Endothelial cell of hepatic sinusoid (primary cell): Measurements from ENCODE around the gene FOXC1.

Source experiments
- in situ Hi-C: cut with HindIII; loops from 2 replicates; pipeline ENCODE4 v1.10.0; 2017; ENCODE audit warnings: low sequenced_read_pairs

Gene FOXC1

DNA sequence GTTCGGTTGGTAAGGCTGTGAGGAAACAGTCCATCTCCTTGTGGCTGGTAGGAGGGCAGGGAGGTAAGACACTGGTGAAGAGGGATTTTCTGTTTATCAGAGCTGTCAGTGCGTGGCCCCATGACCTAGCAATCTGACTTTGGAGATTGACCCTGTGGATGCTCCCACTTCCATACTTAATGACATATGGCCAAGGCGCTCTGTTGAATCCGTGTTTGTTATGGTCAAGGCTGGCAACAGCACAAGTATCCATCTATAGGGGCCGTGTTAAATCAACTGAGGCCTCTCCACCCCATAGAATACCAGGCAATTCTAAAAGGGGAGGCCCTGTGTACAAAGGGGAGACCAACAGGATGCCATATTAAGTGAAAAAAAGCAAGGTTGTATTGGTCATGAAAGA, 25.6 kb upstream of the FOXC1 start:
- in situ Hi-C loops = no loop called here

DNA sequence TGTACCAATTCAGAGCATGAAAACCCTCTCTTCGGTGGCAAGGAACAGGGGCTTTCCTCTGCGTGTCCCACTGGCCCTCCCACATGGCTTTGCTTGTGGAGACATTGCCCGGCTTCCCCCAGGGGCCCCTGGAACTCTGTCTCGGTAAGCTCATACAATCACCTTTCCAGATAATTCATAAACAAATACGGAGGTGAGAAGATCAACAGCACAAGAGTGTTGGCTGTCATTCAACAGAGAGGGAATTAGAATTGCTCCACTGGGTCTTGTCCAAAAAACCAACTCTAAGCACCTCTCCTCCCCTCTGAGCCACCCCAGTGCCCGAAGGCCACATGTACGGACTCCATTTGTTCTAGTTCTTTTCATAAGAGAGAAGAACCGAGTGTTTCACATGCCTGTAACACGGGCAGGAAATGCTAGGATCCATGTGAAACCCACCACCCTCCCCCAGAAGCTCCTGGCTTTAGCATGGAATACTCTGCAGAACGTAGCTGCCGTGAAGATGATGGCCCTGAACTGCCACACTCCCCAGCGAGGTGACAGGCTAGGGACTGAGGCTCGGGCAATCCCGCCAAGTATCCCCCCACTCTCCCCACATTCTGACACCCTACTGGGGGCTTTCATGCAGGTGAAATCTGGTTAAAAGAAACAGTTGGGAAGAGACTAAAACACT, 24.6 kb upstream of the FOXC1 start:
- in situ Hi-C loops = no loop called here

DNA sequence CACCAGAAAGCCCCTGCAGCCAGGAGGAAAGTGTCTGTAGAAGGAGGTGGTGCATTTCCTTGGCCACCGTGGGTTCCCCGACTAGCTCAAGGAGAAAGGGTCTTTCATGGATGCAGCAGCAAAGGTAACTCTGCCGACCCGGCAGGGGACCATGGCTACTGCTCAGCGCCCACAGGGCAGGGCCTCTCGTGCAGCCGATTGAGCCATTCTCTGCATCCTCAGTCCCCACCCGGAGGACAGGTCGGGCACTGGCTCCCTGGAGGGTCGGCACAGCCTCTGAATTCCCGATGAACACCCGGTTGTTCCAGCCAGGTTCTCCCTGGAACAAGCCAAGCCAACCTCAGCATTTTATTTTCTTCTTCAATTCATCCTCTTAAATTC, 24.1 kb upstream of the FOXC1 start:
- in situ Hi-C loops = no loop called here

DNA sequence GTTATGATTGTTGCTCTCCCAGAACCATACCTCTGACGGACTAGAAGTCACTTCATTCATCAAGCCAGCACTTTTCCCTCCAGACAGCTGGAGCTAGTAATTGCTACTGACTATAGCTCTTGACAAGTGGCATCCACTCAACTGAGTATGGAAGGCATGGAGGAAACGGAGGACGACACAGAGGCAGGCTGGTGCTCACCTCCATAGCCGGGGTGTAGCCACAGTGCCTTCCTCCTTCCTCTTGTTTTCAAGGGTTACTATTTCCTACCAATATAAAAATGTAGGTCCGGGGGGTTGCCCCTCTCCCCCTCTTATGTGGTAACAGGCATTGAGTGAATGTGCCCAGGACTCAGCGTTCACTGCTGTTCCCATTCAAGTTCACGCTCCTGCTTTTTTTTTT, 23.5 kb upstream of the FOXC1 start:
- in situ Hi-C loops = no loop called here

DNA sequence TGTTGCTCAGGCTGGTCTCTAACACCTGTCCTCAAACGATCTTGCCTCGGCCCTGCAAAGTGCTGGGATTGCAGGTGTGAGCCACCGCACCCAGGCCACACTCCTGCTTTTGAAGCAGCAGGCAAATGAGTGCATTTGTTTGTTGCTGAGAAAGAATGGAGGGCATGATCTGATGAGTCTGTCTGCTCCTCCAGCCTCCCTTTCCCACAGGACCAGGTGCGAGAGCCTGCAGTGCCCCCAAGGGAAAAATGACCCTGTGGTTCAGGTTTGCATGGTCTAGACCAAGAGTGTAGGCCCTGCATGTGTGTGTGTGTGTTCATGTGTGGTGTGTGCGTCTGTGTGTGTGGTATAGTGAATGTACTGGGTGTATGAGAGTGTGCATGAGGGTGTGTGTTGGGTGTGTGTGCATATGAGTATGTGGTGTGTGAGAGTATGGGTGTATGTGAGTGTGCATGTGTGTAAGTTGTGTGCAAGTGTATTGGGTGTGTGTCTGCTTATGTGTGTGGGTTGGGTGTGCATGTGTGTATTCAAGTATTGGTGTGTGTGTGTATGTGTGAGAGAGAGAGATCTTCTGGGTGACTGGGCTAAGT, 22.8 kb upstream of the FOXC1 start:
- in situ Hi-C loops = no loop called here

DNA sequence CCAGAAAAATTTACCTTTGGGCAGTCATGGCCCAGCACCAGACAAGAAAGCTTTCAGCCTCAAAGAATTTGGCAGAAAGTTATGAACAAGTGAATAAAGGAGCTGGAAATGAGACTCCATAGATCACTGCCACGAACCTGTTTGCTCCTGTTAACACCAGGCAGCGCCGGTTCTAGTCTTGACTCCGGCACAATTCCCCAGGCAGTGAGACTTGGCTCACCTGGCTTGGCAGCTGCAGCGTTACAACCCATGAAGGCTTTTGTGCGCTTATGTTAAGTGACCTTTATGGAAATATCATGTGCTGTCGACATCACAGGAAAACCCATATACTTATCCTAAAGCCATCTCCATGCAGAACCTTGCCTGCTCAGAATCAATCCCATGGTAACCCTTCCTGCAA, 22.2 kb upstream of the FOXC1 start:
- in situ Hi-C loops = no loop called here

DNA sequence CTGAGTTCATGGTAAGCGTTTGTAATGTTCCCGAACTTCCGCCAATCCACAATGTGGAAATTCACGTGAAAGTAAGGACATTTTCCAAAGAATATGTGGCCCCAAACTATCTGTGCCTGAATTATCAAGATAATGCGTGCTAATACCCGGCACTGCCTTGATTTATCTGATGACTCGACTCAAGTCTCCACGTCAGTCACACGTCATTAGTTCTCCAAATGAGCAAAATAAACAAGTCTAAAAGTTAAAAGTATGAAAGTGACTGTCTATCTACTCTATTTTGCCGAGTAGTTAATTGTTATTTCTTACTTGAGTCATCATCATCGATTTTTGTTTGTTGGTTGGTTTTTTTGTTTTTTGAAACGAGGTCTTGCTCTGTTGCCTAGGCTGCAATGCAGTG, 21.7 kb upstream of the FOXC1 start:
- in situ Hi-C loops = no loop called here

DNA sequence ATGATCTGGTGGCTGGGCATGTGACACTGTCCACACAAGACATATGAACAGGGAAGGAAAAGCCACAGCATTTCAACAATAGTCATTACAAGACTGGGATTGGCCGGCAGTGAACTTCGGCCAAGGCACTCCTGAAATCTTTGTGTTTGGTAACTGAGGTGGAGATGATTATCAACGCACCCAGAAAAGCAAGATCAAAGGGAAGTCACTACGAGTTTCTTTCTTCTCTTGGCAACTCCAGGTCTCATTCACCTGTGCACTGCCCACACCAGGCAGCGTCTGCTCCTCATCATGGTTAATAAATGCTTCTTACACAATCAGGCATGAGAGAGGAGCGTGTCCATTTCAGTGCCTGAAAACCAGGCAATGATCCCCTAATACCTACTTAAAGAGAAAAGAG, 20.5 kb upstream of the FOXC1 start:
- in situ Hi-C loops = no loop called here

DNA sequence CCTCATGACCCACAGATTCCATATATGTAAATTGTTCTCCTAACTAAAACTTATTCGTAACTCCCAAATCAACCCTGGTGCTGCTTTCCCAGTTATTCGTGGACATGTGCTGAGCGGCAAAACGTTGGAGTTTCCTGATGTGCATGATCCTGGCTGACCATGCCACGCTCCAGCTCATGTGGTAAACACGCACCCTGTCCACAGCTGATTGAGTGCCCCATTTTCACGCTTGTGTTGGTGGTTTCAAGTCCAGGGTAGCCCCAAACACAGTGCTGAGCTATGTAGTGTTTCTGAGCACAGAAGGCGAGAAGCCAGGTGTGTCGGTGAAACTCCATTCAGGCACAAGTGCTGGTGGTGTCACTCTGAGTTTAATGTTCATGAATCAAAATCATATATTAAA, 19.1 kb upstream of the FOXC1 start:
- in situ Hi-C loops = no loop called here

DNA sequence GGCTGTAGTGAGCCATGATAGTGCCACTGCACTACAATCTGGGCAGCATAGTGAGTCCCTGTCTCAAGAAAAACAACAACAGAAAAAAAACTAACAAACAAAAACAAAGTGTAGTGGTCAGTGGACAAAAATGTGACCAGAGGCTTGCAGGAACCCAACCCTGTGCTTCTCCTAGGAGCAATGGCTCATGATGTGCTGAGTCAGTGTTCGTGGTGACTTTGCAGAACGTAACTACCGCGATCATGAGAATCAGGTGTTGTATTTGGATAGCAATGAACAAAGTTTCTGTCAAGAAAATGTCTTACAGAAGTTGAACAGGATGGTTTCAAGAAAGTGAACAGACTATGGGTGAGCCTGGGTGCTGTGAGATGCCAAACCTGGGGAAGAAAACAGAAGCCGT, 18.5 kb upstream of the FOXC1 start:
- in situ Hi-C loops = no loop called here

DNA sequence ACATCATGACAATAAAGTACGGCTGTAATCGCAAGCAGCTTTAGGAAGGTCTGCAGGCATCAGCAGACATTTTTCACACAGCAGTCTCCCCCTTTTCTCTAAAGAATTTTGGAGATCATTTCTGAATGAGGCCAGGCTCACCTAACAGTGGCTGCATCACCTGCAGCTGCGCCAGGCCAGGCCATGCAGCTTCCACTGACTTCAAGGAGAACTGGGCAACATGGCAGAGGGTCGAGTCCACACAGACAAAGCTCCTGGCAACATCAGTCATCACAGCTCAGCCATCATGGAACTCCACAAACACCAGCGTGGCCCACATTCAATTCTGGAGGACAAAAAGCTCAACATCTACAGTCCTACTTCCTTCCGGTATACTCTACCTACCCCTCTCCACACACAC, 17.8 kb upstream of the FOXC1 start:
- in situ Hi-C loops = no loop called here

DNA sequence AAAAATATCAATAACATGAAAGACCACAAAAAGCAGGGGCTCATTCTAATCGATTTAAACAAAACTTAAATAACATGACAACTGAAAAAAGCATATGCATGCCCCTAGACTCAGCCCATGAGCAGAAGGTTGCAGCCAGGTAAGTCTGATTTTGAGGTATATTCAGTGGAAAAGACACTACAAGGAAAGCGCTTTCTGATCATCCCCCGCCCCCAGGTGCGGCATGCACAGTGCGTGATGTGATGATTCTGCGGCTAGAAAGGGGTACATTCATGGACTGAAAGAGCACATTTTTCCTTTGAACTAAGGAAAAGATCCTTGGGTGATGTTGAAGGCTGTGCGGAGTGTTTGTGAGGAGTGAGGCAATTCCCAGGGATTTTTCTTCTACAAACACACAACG, 16.9 kb upstream of the FOXC1 start:
- in situ Hi-C loops = no loop called here

DNA sequence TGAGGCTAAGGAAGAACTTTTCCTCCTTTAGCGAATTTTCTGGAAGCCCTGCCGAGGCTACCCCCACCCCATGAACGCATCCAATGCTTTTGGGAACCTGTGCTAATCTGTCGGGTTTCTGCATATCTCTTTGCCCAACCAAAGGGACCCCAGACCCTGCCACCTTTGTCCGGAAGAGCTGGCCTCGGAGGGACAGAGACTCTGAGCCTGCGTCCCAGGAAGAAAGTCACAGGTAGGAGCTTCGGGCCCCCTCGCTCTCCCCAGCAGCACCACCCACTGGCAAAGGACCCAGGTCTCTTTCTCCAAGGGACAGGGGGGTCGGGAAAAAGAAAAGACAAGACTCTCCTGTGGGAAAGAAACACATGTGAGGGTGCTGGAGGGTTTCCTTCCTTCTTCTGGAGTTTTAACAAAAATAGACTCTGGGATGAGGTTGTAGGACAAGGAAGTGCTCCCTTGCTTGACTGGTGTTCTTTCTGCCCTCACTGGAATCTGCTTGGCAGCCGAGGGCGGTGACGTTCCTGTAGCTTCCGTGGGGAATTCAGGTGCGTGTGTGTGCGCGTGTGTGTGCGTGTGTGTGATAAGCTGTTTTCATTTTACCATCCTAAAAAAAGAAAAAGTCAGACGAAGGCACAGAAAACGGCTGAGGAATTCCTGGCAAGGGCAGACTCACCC, 16.3 kb upstream of the FOXC1 start:
- in situ Hi-C loops = no loop called here

DNA sequence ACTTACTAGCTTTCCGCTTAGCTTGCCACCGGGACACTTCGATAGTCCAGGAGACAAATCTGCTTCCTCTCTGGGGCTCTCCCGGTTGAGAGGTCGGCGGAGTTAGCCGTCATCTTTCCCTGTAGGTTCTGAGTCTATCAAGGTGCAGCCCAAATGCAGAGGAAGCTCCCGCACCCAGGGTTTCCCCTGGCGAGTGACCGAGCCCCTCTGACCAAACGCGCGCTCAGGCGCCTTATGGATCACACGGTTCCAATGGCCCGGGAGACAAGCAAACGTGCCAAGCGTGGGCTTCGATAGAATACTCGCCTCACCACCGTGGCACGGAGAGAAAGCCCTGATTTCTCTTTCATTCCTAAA, 15.8 kb upstream of the FOXC1 start:
- in situ Hi-C loops = no loop called here

DNA sequence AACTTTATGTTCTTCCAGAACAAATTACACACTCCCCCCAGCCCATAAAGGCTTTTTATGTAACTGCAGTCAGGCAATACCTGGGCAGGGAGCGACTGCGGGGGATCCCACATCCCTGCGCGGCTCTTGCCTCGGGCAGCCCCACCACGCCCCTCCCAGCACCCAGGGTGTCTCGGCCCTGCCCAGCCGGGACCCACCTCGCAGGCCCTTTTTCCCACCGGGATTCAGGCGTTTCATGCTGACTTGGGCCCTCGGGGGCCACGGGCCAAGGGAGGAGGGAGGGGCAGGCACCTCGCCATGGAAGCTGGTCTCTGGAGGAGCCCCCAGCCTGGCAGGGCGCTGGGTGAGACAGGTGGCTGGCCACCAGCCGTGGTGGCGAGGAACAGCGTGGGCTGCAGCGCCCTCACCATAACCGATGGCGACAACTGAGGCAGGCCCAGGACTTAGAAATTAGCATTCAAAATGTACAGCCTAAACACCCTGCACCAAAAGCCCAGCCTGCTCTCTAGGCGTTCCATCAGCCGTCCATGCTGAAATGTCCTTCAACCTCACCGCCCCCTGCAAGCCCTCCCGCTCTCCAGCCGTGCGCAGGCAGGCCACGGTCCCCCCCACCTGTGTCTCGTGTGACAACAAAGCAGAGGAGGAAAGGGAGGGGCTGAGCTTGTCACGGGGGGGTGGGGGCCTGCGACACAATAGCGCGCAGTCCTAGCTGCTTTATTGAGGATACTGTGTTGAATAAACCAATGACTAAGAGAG, 15.1 kb upstream of the FOXC1 start:
- in situ Hi-C loops = no loop called here

DNA sequence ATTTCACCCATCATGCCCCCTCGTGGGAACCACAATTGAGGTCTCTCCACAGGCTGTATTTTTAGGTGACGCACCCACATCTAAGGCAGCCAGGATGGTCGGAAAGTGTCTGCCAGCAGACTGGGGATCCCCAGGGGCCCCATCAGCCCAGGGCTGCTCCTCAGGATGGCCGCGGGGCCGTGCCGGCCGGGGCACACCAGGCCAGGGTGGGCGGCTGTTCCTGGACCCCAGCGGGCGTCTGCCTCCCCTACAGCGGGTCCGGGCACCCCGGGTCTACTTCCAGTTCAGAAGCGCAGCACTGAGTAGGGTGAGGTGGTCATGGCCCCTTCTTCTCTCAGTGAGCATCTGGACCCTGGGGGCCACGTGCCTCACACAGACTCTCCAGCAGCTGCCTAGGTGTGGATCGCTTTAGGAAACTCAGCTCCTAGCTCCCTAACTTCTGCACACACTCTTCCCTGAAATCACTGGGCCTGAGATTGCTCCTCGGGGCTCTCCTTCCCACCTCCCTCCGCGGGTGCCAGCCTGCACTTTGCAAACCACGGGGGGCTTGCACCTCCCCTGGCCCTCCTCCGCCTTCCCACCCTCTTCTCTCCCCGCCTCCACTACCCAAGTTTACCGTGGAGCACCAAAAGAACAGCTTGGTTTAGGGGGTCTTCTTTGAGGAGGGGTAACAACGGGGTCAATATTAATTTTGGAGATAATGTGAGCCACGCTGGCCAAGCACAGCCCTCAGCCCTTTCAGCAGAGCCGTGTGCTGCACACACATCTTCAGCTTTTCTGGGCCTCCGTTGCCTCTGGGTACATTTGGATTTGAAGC, 14.2 kb upstream of the FOXC1 start:
- in situ Hi-C loops = no loop called here

DNA sequence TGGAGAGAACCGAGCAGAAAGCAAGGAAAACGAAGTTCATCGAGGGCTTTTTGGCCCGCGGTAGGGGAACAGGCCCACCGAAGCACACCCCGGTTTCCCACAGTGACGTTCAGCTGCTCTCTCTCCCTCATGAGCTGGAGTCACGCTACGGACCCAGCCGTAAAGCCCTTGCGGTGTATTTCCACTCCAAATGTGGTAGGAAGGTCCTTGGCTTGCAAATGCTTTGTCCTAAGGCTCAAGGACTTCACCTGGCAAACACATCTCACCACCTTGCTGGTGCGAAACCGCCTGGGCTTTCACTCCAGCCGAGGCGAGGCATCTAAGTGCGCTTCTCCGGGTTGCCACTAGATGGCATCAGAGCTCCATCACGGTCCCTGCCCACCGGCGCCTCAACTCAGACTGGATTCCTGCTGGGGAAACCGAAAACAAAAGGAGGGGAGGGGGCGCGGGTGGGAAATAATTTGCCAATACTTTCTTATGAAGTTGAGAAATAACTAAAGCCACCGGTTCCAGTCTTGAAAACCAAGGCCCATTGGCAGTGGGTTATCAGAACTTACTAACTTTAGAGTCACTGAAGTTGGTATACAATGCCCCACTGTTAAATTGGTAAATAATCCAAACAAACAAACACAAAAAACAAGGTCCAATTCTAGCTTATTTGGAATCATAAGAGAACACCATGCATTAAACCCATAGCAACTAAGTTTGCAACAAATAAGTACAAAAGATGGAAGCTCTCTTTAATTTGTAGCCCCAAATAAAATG, 13.4 kb upstream of the FOXC1 start:
- in situ Hi-C loops = no loop called here

DNA sequence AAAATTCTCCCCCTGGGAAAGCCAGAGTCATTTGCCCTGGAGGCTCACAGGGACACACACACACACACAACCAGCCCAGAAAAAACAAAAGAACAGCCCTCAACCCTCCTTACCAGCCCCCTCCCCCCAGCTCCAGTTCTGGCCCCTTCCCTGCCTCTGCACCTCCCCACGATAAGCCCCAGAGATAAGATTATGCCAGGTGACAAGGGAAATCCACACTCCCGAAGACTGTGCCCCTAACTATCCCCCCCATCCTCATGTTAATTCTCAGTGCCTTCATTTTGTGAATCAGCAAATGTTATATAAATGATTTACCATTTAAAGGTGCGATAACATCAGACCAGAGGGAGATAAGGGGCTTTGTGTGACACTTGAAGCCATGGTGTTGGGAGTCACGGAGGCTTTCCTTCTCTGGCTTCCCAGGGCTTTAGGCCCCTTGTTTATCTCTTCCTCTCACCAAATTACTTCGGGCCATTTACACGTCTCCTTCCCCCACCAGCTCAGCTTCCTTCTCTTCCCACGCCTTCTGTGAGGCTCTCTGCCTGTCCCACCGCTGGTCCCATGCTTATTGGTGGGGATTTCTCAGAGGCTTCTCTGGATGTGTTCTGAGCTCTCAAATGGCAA, 12.5 kb upstream of the FOXC1 start:
- in situ Hi-C loops = no loop called here

DNA sequence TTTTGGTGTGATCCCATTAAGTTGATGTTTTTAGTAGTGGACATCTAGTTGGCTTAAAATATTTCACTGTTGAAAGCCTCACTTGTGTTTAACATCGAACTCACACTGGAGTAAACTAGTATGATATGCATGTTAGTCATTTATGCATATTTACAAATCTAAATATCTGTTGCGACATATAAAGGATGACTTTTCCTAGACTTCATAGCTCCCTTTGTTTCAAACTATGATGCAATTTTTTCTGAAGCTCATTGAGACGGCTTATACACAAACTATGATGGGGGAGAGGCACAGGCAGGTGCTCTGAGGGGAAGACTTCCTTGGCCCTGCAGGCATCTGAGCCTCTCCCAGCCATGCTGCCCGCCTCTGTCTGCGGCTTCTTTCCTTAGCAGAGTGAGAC, 11.8 kb upstream of the FOXC1 start:
- in situ Hi-C loops = no loop called here

DNA sequence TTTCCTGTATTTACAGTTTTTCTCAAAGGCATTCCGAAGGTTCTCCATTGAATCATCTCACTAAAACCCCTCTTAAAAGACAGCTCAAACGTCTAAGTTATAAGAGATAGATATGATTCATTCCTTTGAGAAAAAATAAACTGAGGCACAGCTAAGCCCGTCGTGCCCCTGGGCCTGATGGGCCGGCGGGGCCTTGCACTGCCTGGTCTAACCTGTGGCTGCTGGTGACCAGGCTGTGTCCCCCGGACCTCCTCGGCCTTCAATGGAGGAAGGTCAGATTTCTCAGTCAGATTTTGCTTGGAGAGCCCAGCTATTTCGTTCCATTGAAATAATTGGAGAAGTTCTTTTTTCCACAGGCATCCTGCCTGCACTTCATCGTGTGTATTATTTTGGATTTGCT, 11.3 kb upstream of the FOXC1 start:
- in situ Hi-C loops = no loop called here
